UCSD-AML1 (cell line): Measurements from ENCODE around the gene STX19.
A peak's percentile ranks its signal among the peaks of the same experiment; 100 is the strongest.
"Not testable (repeated sequence)": the region's sequence is repeated elsewhere in the genome, so short reads cannot be mapped to it uniquely, and the experiment has no call there.

Source experiments
- DNase-seq: peaks from one replicate; lab custom pipeline; 2025; ENCODE audit not compliant: unreplicated experiment; lab: John Stamatoyannopoulos, UW

The STX19 gene

DNA sequence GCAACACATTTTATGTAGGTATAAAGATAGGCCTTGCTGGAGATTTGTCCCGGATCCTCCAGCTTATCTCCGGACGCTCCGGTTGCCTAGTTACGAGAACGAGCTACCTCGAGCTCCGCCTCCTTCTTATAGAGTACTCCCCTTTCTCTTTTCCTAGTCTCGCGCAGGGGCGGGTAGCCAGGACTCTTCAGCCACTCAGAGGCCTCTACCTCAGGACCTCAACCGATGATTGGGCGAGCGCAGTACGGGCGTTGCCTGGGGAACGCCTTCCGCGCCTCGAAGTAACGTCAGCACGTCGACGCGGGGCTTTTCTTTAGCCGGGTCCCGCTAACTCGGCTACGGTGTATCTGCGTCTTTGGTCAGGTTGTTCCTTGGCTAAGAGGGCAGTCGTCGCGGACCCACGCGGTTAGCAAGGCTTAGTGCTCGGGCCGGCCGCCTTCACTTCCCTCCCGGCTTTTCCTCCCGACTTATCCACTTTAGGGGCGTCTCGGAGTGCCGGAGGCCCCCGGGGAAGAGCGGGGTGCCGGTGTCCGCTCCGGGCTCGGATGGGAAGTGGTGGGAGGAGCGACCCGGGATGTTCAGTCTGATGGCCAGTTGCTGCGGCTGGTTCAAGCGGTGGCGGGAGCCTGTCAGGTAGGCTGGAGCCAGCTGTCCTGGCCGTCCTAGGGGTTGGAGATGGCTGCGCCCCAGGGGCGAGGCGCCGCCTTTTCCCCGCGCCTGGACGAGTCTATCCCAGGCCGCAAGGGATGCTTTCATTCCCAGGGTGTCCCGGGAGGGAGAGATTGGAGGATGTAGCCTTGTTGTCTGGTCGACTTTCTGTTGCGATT is 48.3 kb downstream of the STX19 start, which contains the start of gene ARL13B:
Gene ARL13B (plus strand): TSS at position 306 of the 827 bp plus-strand sequence. CDS start 269 bp downstream, at position 575.
- DNase-seq, result peak; percentile 95

DNA sequence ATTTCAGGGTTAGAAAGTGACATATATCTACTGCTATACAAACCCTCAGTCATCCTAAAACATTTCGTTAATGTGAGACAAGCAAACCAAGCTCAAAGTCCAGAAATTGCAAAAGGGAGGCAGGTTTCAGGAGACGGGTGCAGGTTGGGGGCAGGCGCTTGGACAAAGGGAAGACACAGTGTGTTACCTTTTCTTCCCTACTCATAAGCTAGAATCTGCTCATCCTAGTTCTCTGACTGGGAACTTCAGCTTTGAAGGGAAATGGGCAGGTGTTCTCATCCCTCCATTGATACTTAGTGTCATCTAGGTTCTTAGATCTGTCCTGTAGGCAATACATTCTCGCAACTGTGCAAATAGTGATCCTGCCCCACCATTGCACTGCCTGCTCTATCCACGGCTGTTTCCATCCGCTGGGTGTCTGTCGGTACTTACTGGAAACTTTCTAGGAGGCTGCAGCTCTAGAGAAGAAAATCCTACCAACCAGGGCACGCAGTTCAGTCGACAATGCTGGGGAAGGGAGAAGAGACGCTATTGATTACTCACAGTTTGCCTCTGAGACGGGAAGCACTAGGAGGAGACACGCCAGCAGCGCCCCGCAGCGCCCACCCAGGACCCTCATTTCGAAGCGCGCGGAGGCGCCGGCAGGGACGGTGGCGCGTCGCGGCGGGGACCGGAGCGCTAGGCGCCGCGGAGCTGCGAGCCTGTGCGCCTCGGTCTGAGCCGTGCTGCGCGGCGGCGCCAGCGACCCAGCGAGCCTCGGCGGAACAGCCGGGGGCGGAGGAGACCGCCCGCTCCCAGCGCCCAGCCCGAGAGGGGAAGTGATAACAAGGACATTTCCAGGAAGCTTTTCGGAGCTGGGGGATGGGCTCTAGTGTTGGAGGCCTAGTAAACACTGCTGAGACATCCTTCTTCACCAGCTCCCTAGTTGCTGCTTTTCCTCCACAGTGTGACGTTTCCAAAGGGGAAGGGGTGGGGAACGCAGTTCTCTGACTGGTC is 55.0 kb downstream of the STX19 start, which contains the start of gene PROS1:
Gene PROS1 (minus strand): TSS at position 766 of the 996 bp plus-strand sequence. CDS start 147 bp downstream, at position 619.
- peak; percentile 88 for DNase-seq

DNA sequence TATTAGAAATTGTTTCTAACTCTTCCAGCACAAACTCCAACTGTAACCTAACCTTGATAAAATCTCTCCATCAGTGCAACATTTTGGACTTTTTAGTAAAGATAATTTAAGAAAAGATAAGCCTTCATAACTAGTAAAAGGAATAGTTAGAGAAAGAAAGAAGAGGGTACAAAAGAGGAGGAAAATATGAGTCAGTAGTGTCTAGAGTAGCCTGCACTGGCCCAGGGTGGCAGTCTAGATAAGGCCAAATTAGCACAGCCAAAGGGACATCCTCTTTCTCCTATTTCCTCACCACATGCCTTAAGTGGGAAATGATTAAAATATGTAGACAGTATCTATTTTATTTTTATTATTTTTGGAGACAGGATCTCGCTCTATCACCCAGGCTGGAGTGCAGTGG is 58.4 kb downstream of the STX19 start:
- DNase-seq, result peak; percentile 10

DNA sequence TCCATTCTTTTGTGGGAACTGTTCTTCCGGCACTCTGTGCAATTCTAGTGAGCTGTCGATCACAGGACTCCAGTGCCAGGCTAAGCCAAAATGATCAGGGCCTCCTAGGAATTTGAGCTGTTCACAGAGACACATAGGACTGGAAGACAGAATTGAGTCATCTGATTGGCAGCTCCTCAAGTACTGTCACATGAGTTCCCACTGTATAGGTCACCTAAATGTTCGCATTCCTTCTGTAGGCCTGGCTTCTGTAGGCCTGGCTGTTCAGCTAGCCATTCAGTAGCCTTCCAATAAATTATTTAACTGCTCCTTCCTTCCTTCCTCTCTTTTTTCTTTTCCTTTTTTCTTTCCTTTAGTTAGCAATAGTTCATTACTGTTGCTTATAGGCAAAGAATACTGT is 59.0 kb downstream of the STX19 start:
- DNase-seq, result no peak

DNA sequence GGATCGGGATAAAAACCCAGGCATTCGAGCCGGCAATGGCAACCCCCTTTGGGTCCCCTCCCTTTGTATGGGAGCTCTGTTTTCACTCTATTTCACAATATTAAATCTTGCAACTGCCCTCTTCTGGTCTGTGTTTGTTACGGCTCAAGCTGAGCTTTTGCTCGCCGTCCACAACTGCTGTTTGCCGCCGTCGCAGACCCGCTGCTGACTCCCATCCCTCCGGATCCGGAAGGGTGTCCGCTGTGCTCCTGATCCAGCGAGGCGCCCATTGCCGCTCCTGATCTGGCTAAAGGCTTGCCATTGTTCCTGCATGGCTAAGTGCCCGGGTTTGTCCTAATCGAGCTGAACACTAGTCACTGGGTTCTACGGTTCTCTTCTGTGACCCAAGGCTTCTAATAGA is 63.3 kb downstream of the STX19 start:
- DNase-seq, result not testable (repeated sequence)
